Measurements from ENCODE around the gene NRAP.

GRCh38 chr10:113689574-113689973 is 25.7 kb upstream of the NRAP start:
- no peak for TF ChIP-seq EZH2 (IDR thresholded peaks at IDR 0.05; ENCODE audit: low read length)
- TF ChIP-seq, protein P1, sequence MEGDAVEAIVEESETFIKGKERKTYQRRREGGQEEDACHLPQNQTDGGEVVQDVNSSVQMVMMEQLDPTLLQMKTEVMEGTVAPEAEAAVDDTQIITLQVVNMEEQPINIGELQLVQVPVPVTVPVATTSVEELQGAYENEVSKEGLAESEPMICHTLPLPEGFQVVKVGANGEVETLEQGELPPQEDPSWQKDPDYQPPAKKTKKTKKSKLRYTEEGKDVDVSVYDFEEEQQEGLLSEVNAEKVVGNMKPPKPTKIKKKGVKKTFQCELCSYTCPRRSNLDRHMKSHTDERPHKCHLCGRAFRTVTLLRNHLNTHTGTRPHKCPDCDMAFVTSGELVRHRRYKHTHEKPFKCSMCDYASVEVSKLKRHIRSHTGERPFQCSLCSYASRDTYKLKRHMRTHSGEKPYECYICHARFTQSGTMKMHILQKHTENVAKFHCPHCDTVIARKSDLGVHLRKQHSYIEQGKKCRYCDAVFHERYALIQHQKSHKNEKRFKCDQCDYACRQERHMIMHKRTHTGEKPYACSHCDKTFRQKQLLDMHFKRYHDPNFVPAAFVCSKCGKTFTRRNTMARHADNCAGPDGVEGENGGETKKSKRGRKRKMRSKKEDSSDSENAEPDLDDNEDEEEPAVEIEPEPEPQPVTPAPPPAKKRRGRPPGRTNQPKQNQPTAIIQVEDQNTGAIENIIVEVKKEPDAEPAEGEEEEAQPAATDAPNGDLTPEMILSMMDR (optimal IDR thresholded peaks at IDR 0.05 in 1 of 3, IDR thresholded peaks at IDR 0.05 in 1 of 3, conservative IDR thresholded peaks at IDR 0.05 in 1 of 3; ENCODE audit: extremely low read depth in 1 of 3, insufficient read depth in 2 of 3, low read length in 3 of 3) = no peak
